Mesodermal cell (in vitro differentiated cells): ENCODE measurements around the gene CST9.

Experiments used
- H3K27ac ChIP-seq: 2 replicates; pipeline ENCODE4 v1.7.0; 2013; ENCODE audit warnings: mild to moderate bottlenecking, low read depth, low read length, moderate library complexity; ENCODE audit not compliant: severe bottlenecking
- H3K36me3 ChIP-seq: 2 replicates; pipeline ENCODE4 v1.7.1; 2013; ENCODE audit warnings: mild to moderate bottlenecking, low read length, moderate library complexity; ENCODE audit not compliant: control insufficient read depth, insufficient read depth
- H3K4me1 ChIP-seq: one replicate; pipeline ENCODE4 v1.7.1; 2013; ENCODE audit warnings: mild to moderate bottlenecking, low read length; ENCODE audit not compliant: insufficient read depth, control insufficient read depth, poor library complexity, severe bottlenecking
- H3K4me3 ChIP-seq: 2 replicates; pipeline ENCODE4 v1.7.0; 2013; ENCODE audit warnings: low read length, control low read depth, mild to moderate bottlenecking; ENCODE audit not compliant: insufficient read depth, poor library complexity, severe bottlenecking; ENCODE audit errors: extremely low read depth
- H3K9me3 ChIP-seq: 2 replicates; pipeline ENCODE4 v1.7.1; 2013; ENCODE audit warnings: mild to moderate bottlenecking, low read length, moderate library complexity; ENCODE audit not compliant: control insufficient read depth
- WGBS, 2 experiments: methylation state at CpG; one replicate each; pipeline ENCODE4 v1.1.5; 2013; ENCODE audit warnings: missing lambda C conversion rate in 2 of 2; ENCODE audit not compliant: insufficient coverage in 2 of 2; 5-methylcytosine and 5-hydroxymethylcytosine counted together

The CST9 gene

DNA sequence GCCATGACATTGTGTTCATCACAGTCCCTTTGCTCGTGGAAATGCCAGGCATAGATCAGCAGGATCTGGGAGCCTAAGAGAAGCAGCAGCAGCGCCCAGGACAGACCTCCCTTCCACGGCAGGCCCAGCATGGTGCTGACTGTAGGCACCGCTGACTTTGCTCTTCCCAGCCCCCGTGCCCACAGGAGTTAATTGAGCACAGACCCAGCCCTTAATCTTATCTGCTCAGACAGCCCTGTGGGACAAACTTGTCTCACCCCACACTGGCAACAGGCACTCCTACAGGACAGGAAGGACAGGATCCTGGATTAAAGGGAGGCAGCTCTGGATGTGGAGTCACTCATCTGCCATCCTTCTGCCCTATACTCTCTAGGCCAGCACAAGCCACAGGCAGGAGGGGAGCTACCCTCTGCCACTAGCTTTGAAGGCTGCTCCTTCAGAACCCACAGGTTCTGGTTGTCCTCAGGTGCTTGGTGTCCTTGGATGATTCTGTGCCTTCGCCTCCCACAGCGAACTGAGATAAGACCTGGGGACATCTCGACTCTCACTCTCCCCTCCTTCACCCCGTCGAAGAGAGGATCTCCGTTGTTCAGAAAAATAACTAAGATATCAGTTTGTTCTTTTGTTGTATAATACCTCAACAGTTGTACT is 37.3 kb downstream of the CST9 start, which contains the start of gene CST9L:
CST9L (minus strand) TSS at position 165 of the 651 bp plus-strand sequence; CDS start at position 131, 34 bp downstream.
- Histone ChIP-seq H3K4me1 (no peaks in the 10 kb centered on the region), H3K36me3 (no peaks in the 10 kb centered on the region), H3K4me3 (no peak within 1 kb of the TSS), H3K9me3 (no peaks in the 10 kb centered on the region), H3K27ac (no peak within 1 kb of the TSS)
- WGBS, 2 experiments, result 63 to 67% methylated on average over 5 to 6 of the region's 11 CpGs

DNA sequence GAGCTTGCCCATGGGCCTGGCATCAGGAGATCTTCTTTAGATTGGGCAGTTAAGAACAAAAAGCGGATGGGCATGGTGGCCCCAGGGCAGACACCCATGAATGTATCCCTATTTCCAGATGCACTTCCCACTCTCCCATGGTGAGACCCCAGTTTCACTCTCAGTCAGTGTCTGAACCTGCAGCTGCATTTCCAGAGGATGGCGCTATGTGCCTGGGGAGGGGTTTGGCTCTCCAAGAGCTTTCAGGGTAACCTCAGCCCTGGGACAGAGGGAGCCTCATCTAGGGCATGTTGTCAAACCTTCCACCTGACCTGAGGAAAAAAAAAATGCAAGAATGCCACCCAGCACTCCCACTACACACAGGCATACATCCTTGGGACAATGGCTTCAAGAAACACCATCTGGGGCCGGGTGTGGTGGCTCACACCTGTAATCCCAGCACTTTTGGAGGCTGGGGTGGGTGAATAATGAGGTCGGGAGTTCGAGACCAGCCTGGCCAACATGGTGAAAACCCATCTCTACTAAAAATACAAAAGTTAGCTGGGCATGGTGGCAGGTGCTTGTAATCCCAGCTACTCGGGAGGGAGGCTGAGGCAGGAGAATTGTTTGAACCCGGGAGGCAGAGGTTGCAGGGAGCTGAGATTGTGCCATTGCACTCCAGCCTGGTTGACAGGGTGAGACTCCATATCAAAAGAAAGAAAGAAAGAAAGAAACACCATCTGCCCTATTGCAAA is 39.4 kb downstream of the CST9 start:
- Histone ChIP-seq H3K9me3 (peaks cover 7% of the 10 kb centered on the region), H3K27ac (no peak overlapping the region), H3K36me3 (no peaks in the 10 kb centered on the region), H3K4me3 (no peak overlapping the region), H3K4me1 (no peaks in the 10 kb centered on the region)
- 82 to 92% methylated on average over 3 to 4 of the region's 7 CpGs for WGBS, 2 experiments

- Histone ChIP-seq H3K4me1 (no peaks in the 10 kb centered on the region), H3K27ac (no peak overlapping the region), H3K36me3 (no peaks in the 10 kb centered on the region), H3K9me3 (peaks cover 7% of the 10 kb centered on the region), H3K4me3 (no peak overlapping the region)
- WGBS, 2 experiments, result 100% methylated on average over 2 of the region's 2 CpGs; no CpG with 5 or more reads in 1 of the 2 experiments
These were observed 40.1 kb downstream of the CST9 start for GRCh38 chr20:23565503-23566045.

- H3K4me3 ChIP-seq, result no peak overlapping the region
- H3K36me3 ChIP-seq, result no peaks in the 10 kb centered on the region
- peaks cover 11% of the 10 kb centered on the region for H3K9me3 ChIP-seq
- no peaks in the 10 kb centered on the region for H3K4me1 ChIP-seq
- 94 to 100% methylated on average over 1 to 2 of the region's 3 CpGs for whole genome bisulfite sequencing, 2 experiments
- no peak overlapping the region for H3K27ac ChIP-seq
These were observed 40.8 kb downstream of the CST9 start for GRCh38 chr20:23564927-23565326.

DNA sequence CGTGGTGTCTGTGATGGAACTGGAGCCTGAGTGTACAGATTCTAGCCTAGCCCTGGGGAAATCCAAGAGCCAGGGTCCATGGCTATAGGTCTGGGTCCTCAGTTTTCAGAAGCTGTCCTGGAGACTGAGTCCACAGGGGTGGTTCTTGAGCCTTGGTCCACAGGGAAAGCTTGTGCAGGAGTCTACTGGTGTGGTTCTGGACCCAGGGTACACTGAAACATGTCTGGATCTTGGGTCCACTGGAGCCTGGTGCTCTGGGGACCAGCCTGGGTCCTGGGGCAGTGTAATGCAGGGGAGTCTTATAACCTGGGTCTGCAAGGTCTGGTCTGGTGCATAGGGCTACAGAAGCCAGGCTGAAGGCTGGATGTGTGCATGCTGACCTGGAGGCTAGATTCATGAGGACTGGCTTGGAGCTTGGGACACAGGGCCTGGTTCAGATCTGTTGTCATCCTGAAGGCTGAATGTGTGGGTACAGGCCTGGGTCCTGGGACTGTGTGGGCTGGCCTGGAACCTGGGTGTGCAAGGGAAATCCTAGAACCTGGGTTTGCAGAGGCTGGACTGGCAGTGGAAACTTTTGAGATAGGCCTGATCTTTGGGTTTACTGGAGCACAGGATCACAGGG is 42.9 kb downstream of the CST9 start:
- 80% methylated on average over 1 of the region's 1 CpG; no CpG with 5 or more reads in 1 of the 2 experiments for WGBS, 2 experiments
- H3K4me1 ChIP-seq, result no peaks in the 10 kb centered on the region

GRCh38 chr20:23554401-23554800 is 51.3 kb downstream of the CST9 start:
- Histone ChIP-seq H3K27ac (no peak overlapping the region), H3K36me3 (no peaks in the 10 kb centered on the region), H3K4me1 (no peaks in the 10 kb centered on the region), H3K9me3 (no peaks in the 10 kb centered on the region), H3K4me3 (no peak overlapping the region)
- WGBS, 2 experiments, result 86% methylated on average over 1 of the region's 1 CpG; no CpG with 5 or more reads in 1 of the 2 experiments

More for the DNA sequence above, 42.9 kb downstream of the CST9 start:
- Histone ChIP-seq H3K36me3 (no peaks in the 10 kb centered on the region), H3K9me3 (peaks cover 11% of the 10 kb centered on the region), H3K27ac (no peak overlapping the region), H3K4me3 (no peak overlapping the region)
